Transverse colon (tissue), 4 donors: ENCODE data around the gene ZNF17.

Source experiments
- EP300 ChIP-seq: sonication (generic); formaldehyde crosslinking; IDR thresholded peaks from one replicate; pipeline ENCODE4 v1.6.1; 2017; ENCODE audit warnings: antibody characterized with exemption, low read depth
- POLR2AphosphoS5 ChIP-seq, 3 donors: sonication (generic); formaldehyde crosslinking; IDR thresholded peaks; one replicate each; pipeline ENCODE4 v1.6.1; 2016; ENCODE audit warnings: antibody characterized with exemption in 3 of 3
- TF ChIP-seq, protein P1 (sequence below), 5 experiments: fragments of 200-600 bp in 3 of 5; fragments of 450-650 bp in 2 of 5; sonication (generic) in 3 of 5; IDR thresholded peaks; 1 replicate in 2 of 5; 2 replicates in 3 of 5; pipeline ENCODE4 v1.5.1; 2016 to 2017; ENCODE audit warnings: antibody characterized with exemption in 5 of 5, inconsistent platforms in 3 of 5, mild to moderate bottlenecking in 2 of 5, moderate library complexity in 1 of 5

DNA sequence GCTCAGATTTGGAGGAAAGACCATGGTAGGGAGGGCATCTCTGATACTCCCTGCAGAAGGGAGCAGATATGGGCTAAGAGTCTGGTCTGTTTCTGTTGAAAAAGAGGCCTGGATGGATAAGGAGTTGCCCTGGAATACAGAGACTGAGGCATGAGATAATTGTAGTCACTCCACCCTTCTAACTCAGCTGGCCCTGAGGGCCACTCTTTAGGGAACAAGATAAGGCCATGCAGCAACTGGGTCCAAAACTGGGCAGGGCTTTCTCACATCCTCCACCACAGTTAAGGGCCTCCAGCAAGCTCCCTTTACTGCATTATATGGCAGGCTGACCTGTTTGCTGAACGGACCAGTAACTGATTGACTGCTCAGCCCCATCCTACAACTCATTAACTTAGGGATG, 25.5 kb downstream of the ZNF17 start:
- TF ChIP-seq, protein P1, sequence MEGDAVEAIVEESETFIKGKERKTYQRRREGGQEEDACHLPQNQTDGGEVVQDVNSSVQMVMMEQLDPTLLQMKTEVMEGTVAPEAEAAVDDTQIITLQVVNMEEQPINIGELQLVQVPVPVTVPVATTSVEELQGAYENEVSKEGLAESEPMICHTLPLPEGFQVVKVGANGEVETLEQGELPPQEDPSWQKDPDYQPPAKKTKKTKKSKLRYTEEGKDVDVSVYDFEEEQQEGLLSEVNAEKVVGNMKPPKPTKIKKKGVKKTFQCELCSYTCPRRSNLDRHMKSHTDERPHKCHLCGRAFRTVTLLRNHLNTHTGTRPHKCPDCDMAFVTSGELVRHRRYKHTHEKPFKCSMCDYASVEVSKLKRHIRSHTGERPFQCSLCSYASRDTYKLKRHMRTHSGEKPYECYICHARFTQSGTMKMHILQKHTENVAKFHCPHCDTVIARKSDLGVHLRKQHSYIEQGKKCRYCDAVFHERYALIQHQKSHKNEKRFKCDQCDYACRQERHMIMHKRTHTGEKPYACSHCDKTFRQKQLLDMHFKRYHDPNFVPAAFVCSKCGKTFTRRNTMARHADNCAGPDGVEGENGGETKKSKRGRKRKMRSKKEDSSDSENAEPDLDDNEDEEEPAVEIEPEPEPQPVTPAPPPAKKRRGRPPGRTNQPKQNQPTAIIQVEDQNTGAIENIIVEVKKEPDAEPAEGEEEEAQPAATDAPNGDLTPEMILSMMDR (IDR thresholded peaks at IDR 0.05), result no peak
- TF ChIP-seq POLR2AphosphoS5 (IDR thresholded peaks at IDR 0.05) (no peak), EP300 (no peak)
